Limb (tissue), 2 donors: ENCODE results near the gene ATP1A3.

ENCODE experiments used
- DNase-seq, 2 donors: peaks; one replicate each; pipeline ENCODE4 v3.0.0-alpha.2; 2016; ENCODE audit errors: extremely low spot score in 2 of 2

Gene ATP1A3

GRCh38 chr19:41917676-41918075, 76.4 kb downstream of the ATP1A3 start:
- no peak for DNase-seq
